ENCODE data around the gene MAP3K5. TPM values are rescaled to one million over a fixed set of nuclear protein-coding genes. Genes with fewer than 3 reads are reported as not detected.

Gene MAP3K5
- total RNA-seq, 4 donors from 2014 or later: 26.9 to 64.5 (median 34.0) TPM

- Histone ChIP-seq H3K4me3 (no peak overlapping the region), H3K36me3 (no peaks in the 10 kb centered on the region), H3K9me3 (no peaks in the 10 kb centered on the region), H3K4me1 (peaks cover 0 to 10% (median 0%) of the 10 kb centered on the region in 4 donors), H3K27ac (no peak overlapping the region), H3K27me3 (no peaks in the 10 kb centered on the region)
- DNase-seq (ENCODE audit: low spot score in 2 of 2): no peak
- WGBS, 2 donors: 81 to 86% methylated on average over 3 of the region's 3 CpGs
- TF ChIP-seq EP300 (IDR thresholded peaks at IDR 0.05) (no peak), POLR2A (IDR thresholded peaks at IDR 0.05) (no peak), CTCF (IDR thresholded peaks at IDR 0.05) (no peak)
Observed at GRCh38 chr6:136701045-136701444, 91.2 kb downstream of the MAP3K5 start.

DNA sequence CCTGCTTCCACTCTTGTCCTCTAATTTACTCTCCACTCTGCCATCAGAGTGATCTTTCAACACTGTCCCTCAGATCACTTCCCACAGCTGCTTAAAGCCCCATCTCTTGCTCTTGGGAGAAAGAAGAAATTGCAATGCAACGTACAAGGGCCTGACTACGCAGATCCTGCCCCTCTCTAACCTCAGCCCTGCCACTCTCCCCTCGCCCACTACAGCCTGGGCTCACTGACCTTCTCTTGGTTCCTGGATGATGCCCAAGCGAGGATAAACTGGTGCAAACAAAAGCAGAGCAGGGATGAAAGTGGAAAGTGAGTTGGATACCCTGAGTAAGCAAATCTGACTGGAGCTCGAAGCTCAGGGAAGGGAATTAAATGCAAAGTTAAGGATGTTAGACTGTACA, 92.9 kb downstream of the MAP3K5 start:
- H3K36me3 ChIP-seq: peaks cover 0 to 3% (median 0%) of the 10 kb centered on the region in 3 donors
- H3K27me3 ChIP-seq: no peaks in the 10 kb centered on the region
- peaks cover 0 to 18% (median 0%) of the 10 kb centered on the region in 4 donors for H3K4me1 ChIP-seq
- WGBS, 2 donors: 71 to 77% methylated on average over 5 of the region's 5 CpGs
- H3K27ac ChIP-seq: no peak overlapping the region
- TF ChIP-seq CTCF (IDR thresholded peaks at IDR 0.05) (no peak), EP300 (IDR thresholded peaks at IDR 0.05) (no peak)
- no peak for DNase-seq (ENCODE audit: low spot score in 2 of 2)
- no peaks in the 10 kb centered on the region for H3K9me3 ChIP-seq
- H3K4me3 ChIP-seq: no peak overlapping the region

DNA sequence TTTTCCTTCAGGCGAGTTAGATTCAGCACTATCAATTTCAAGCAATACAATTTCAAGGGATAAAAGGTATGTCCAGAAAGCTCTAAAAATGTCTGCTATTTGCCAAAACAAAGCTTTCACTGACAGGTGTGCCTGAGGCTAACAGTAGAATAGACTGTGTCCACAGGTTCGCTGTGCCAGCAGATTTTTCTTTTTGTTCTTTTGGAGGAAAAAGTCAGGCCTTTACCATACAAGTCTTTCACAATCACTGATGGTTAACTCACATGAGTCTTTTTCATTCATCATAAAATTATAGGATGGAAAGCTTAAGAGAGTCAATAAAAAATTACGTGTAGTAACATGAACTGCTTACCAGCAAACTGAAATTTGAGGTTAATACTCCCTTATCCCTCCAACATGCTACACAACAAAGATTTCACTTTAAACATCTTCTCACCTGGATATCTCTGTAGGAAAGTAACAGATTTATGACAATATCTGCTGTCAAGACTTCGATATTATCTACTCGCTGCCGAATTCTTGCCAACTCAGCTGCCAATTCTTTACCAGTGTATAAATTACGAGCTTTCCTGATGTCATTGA, 95.4 kb downstream of the MAP3K5 start:
- H3K4me1 ChIP-seq: peaks cover 0 to 18% (median 0%) of the 10 kb centered on the region in 4 donors
- H3K27ac ChIP-seq: no peak overlapping the region
- H3K9me3 ChIP-seq: no peaks in the 10 kb centered on the region
- no peaks in the 10 kb centered on the region for H3K27me3 ChIP-seq
- TF ChIP-seq EP300 (IDR thresholded peaks at IDR 0.05) (no peak), CTCF (IDR thresholded peaks at IDR 0.05) (no peak), POLR2A (IDR thresholded peaks at IDR 0.05) (no peak)
- H3K36me3 ChIP-seq: peaks cover 0 to 3% (median 0%) of the 10 kb centered on the region in 3 donors
- WGBS, 2 donors: 85 to 87% methylated on average over 7 of the region's 7 CpGs
- DNase-seq (ENCODE audit: low spot score in 2 of 2): no peak
- H3K4me3 ChIP-seq: no peak overlapping the region

- H3K4me3 ChIP-seq: no peak overlapping the region
- H3K27ac ChIP-seq: no peak overlapping the region
- H3K4me1 ChIP-seq: peaks cover 0 to 16% (median 0%) of the 10 kb centered on the region in 4 donors
- H3K36me3 ChIP-seq: peaks cover 0 to 3% (median 0%) of the 10 kb centered on the region in 3 donors
- H3K27me3 ChIP-seq: no peaks in the 10 kb centered on the region
- WGBS, 2 donors: 21 to 30% methylated on average over 2 of the region's 2 CpGs
- peak in 1 of 2 donors; percentile 17 for DNase-seq (ENCODE audit: low spot score in 2 of 2)
- H3K9me3 ChIP-seq: no peaks in the 10 kb centered on the region
- TF ChIP-seq CTCF (IDR thresholded peaks at IDR 0.05) (no peak), POLR2A (IDR thresholded peaks at IDR 0.05) (no peak), EP300 (IDR thresholded peaks at IDR 0.05) (peak in 1 of 2 donors; percentile 63)
Observed at GRCh38 chr6:136696238-136696637, 96.0 kb downstream of the MAP3K5 start.

DNA sequence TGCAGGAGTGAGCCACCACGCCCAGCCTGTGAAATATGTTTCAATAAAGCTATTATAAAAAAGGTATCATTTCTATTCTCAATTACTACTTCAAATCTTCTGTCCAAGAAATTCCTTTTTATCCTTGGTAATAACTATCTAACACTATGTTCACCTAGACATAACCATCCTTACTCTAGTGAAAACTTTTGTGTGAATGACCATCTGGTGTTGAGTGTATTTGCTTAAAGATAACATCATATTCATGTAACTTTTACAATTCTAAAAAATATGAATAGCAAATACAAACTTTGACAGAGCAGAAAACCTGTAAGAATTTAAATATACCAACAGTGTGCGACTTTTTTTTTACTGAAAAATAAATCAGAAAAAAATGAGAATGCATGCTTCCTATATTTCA, 96.9 kb downstream of the MAP3K5 start:
- 92% methylated on average over 2 of the region's 2 CpGs for WGBS, 2 donors
- H3K27ac ChIP-seq: no peak overlapping the region

More for the DNA sequence above, 96.9 kb downstream of the MAP3K5 start:
- H3K4me3 ChIP-seq: no peak overlapping the region
- no peak for DNase-seq (ENCODE audit: low spot score in 2 of 2)
- no peak for TF ChIP-seq POLR2A (IDR thresholded peaks at IDR 0.05)
- TF ChIP-seq EP300 (IDR thresholded peaks at IDR 0.05): no peak
- TF ChIP-seq CTCF (IDR thresholded peaks at IDR 0.05): no peak
- peaks cover 0 to 3% (median 0%) of the 10 kb centered on the region in 3 donors for H3K36me3 ChIP-seq
- H3K4me1 ChIP-seq: peaks cover 0 to 10% (median 0%) of the 10 kb centered on the region in 4 donors
- no peaks in the 10 kb centered on the region for H3K9me3 ChIP-seq
- no peaks in the 10 kb centered on the region for H3K27me3 ChIP-seq
